Stimulated activated CD8-positive, alpha-beta memory T cell treated with anti-CD3 and anti-CD28 coated beads, Interleukin-12 subunit alpha, Interleukin-12 subunit beta, amount 100 ng/mL, for 24 hours (primary cell): ENCODE measurements around the gene NFATC3.

Source experiments
- DNase-seq: peaks from one replicate; pipeline ENCODE4 v3.0.0-alpha.2; 2020; ENCODE audit errors: extremely low read depth

NFATC3 gene

GRCh38 chr16:68186877-68187276 lies 101.7 kb downstream of the NFATC3 start:
- DNase-seq: no peak

- DNase-seq: no peak
These were observed 102.3 kb downstream of the NFATC3 start for GRCh38 chr16:68187505-68187904.

DNA sequence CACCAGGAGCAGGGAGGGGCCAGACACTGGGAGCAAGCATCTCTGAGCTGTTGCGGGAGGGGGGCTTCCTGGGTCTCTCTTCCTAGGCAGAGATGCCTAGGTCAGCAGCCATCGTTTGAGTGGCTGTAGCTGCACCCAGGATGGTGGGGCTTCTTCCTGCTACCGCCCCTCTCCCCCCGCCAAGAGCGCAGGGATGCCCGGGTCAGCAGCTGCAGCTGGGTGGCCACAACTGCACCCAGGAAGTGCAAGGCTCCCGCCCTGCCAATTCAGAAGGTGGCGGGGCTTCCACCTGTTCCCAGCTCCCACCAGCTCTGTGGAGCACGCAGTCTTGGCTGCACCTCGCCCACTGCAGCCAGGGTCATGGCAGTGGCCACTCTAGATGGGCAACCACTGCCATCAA lies 103.0 kb downstream of the NFATC3 start:
- no peak for DNase-seq

- DNase-seq: no peak
These were observed 104.9 kb downstream of the NFATC3 start for GRCh38 chr16:68190081-68190480.

- no peak for DNase-seq
These were observed 105.8 kb downstream of the NFATC3 start for GRCh38 chr16:68190736-68191510.

DNA sequence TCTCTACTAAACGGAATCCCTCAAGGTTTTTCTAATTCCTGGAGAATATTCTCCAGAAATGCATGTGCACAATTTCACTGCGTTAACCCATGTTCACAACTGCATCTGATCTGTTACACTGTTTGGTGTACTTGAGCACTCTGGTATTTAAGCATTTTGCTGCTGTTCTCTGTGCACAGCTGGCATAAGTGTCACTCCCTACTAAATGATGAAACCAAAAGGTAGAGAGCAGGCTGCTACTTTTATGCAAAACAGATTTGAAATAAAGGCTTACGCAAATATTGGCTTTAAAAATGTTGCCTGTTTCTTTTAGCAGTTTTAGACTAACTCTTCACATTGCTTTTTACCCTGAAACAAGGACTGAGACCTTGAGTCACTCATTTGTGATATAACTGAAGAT lies 109.1 kb downstream of the NFATC3 start:
- no peak for DNase-seq

- no peak for DNase-seq
These were observed 112.1 kb downstream of the NFATC3 start for GRCh38 chr16:68197250-68197649.

DNA sequence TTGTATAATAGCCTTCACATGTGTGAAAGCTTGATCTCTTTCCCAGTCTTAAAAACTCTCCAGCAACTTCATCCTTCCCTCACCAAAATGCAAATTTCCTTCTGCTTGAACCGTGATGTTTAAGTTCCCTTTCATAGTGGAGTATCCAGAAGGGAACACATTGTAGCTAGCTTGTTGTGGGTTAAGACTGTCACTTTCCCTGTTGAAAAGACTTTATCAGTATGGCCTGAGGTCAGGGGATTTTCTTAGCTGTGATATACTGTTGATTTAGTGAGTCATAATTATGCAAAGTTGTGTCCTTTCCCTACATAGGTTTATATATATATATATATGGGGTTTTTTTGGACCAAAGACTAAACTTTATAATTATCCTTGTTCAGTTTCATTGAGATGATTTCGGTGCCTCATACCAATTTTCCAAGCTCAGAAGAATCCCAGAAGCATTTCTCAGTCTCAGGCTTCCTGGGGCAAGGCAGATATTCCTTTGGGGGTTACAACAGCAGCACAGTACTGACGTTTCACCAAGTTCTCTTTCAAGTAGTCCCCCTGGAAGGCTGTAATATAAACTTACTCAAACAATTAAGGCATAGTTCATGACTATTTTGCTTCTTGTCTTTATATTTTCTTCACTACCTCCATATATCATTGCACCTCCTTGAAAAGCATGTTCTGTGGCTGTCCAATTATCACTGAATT lies 115.1 kb downstream of the NFATC3 start:
- DNase-seq: no peak

DNA sequence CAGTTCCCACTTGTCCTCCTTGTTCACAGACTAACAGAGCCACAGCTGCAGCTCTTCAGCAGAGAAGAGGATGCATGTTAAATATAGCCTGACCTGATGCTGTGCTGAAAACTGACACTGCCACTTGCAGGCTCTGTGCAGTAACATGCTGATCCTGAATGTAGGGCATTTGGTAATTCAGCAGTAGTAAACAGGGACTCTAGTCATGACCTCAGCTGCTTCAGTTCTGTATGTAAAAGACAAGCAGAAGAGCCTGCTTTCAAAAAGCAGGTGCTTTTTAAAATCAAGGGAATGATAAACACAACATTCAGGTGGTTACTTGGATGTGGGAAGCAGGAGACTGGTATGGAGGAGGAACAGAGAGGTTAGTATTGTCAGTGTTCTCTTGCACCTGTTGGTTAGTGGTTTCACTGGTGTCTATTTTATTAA lies 116.9 kb downstream of the NFATC3 start:
- DNase-seq: no peak

- no peak for DNase-seq
These were observed 121.1 kb downstream of the NFATC3 start for GRCh38 chr16:68206245-68206644.

- no peak for DNase-seq
These were observed 129.6 kb downstream of the NFATC3 start for GRCh38 chr16:68214726-68215125.

DNA sequence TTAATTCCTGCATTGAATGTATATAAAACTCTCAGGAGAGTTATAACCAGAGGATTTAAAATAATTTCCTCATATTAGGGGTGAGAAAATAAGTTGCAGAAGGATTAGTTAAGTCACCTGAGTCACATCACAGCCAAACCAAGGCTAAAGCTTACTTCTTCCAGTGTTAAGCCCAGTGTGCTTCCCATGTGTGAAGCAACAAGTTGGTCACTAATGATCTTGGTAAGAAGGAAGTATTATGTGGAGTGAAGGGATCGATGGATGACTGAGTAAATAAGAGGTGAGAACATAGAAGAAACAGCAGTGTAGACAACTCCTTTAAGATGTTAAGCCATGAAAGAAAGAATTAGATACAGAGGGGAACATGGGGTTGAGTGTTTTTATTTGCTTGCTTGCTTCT lies 130.1 kb downstream of the NFATC3 start:
- no peak for DNase-seq

- DNase-seq: no peak
These were observed 131.1 kb downstream of the NFATC3 start for GRCh38 chr16:68216240-68216639.

- no peak for DNase-seq
These were observed 132.3 kb downstream of the NFATC3 start for GRCh38 chr16:68217506-68217905.

- DNase-seq: no peak
These were observed 134.7 kb downstream of the NFATC3 start for GRCh38 chr16:68219725-68220351.

- DNase-seq: no peak
These were observed 137.9 kb downstream of the NFATC3 start for GRCh38 chr16:68223072-68223471.

DNA sequence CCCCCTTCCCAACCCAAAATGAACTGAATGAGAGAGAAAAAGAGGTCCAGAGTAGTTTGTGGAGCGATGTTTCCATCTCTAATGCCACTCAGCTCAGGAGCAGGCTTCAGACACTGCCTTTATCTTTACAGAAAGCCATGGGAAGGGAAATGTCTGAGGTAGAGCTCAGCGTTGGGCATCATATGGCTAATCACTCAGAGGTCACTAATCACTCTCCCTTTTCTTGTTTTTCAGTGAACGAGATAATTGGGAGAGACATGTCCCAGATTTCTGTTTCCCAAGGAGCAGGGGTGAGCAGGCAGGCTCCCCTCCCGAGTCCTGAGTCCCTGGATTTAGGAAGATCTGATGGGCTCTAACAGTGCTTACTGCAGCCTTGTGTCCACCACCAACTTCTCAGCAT lies 140.9 kb downstream of the NFATC3 start:
- no peak for DNase-seq

DNA sequence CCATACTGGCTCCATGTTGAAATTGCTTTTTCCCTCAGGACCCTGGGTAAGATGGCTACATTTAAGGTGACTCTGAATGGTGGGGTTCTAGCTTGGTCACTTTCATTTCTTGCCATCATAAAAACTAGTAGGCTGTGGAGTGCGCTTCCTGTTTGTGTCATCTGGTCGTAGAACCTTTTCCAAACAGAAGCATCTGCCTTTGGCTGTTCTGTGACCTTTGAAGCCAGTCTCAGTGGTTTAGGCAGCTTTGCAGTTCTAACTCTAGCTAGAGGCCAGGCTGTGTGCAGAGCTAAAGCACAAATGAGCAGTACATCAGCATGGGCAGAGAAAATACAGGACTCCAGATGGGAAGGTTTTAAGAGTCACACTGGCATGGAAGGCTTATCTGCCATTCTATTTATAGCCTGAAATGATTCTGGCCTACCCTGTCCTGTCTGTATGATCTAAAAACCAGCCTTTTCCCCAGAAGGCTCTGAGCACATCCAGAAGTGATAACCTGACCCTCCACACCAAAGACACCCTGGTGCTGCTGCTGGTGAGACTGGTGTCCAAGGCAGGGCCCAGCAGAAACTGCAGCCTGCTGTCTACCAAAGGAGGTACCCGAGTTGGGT lies 142.1 kb downstream of the NFATC3 start:
- no peak for DNase-seq

DNA sequence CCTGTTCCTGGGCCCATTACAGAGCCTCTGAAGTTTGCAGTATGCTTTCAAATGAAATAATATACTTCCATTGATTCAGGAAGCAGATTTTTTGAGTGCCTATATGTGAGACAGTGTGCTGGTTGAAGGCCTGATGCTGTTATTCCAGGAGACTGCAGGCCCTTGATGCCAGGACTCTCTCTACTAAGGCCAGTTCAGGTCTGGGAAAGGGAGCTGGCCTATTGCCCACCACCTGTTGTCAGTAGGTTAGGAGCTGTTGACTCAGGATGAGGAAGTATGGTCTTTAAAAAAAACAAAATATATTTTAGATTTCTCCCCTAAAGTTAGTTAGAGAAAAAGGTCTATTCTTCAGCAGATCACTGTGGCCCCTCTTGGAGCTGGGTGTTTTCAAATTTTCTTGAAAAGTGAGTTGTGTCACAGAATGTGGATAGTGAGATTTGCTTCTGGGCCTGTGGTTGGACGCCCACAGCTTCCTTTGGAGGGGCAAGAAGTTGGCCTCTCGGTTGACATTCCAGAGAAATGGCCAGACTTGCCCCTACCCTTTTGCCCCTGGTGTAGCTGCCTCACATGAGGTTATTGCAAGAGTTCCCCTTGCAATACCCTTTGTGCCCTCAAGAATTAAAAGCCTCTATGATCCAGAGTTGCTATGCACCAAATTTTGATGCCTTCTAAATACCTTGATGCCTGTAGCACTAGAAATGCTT lies 142.8 kb downstream of the NFATC3 start:
- DNase-seq: no peak

DNA sequence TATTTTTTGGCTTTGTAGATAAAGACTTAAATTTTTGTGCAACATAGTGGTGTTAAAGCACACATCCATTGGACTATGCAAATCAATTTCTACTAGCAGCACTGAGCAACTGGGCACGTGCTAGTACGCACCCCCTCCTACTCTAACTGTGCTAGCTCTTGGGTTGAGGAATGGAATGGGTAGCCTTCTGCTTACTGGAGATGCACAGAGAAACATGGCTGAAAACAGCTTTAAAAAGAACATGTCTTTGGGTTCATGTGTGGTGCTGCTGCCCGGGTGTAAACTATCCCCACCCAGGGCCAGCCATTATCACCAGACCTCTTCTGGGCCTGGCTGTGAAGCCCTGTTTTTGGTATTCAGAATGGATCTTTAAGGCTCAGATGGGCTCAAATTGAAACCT lies 143.5 kb downstream of the NFATC3 start:
- no peak for DNase-seq

- DNase-seq: no peak
These were observed 144.4 kb downstream of the NFATC3 start for GRCh38 chr16:68229431-68230175.
